ENCODE measurements around the gene KLK10.

KLK10 gene

GRCh38 chr19:51034704-51035103 lies 15.2 kb upstream of the KLK10 start, which contains the start of gene KLK12:
TSS of gene KLK12 (minus strand) at chr19:51035002. CDS start at chr19:51034621, 381 bp downstream.
- no peak for DNase-seq
- no peak for TF ChIP-seq POLR2A (IDR thresholded peaks at IDR 0.05; ENCODE audit: low read length)
- no peak for TF ChIP-seq GATA1 (IDR thresholded peaks at IDR 0.05; ENCODE audit: low read depth, low read length)

GRCh38 chr19:51031880-51032225 lies 12.3 kb upstream of the KLK10 start:
- TF ChIP-seq POLR2A (IDR thresholded peaks at IDR 0.05; ENCODE audit: low read length) (no peak), GATA1 (IDR thresholded peaks at IDR 0.05; ENCODE audit: low read depth, low read length) (no peak)
- DNase-seq, result no peak

- no peak for TF ChIP-seq POLR2A (IDR thresholded peaks at IDR 0.05; ENCODE audit: low read length)
- TF ChIP-seq GATA1 (IDR thresholded peaks at IDR 0.05; ENCODE audit: low read depth, low read length), result no peak
- DNase-seq, result no peak
These were observed 11.8 kb upstream of the KLK10 start for GRCh38 chr19:51031220-51031879.

GRCh38 chr19:51030631-51031030 lies 11.1 kb upstream of the KLK10 start:
- DNase-seq, result no peak

GRCh38 chr19:51029718-51030117 lies 10.2 kb upstream of the KLK10 start:
- TF ChIP-seq POLR2A (IDR thresholded peaks at IDR 0.05; ENCODE audit: low read length) (no peak), GATA1 (IDR thresholded peaks at IDR 0.05; ENCODE audit: low read depth, low read length) (no peak)
- no peak for DNase-seq

More at GRCh38 chr19:51030631-51031030, 11.1 kb upstream of the KLK10 start:
- no peak for TF ChIP-seq GATA1 (IDR thresholded peaks at IDR 0.05; ENCODE audit: low read depth, low read length)
- no peak for TF ChIP-seq POLR2A (IDR thresholded peaks at IDR 0.05; ENCODE audit: low read length)

GRCh38 chr19:51027873-51028272 lies 8.4 kb upstream of the KLK10 start:
- TF ChIP-seq GATA1 (IDR thresholded peaks at IDR 0.05; ENCODE audit: low read depth, low read length), result no peak
- no peak for TF ChIP-seq POLR2A (IDR thresholded peaks at IDR 0.05; ENCODE audit: low read length)
- DNase-seq, result no peak

GRCh38 chr19:51027126-51027806 lies 7.8 kb upstream of the KLK10 start:
- DNase-seq, result no peak
- no peak for TF ChIP-seq GATA1 (IDR thresholded peaks at IDR 0.05; ENCODE audit: low read depth, low read length)
- TF ChIP-seq POLR2A (IDR thresholded peaks at IDR 0.05; ENCODE audit: low read length), result no peak

GRCh38 chr19:51026554-51026831 lies 7.0 kb upstream of the KLK10 start, which contains the start of gene KLK11:
TSS of gene KLK11 (minus strand) at chr19:51026616. CDS start at chr19:51025631, 985 bp downstream.
- no peak for DNase-seq
- TF ChIP-seq POLR2A (IDR thresholded peaks at IDR 0.05; ENCODE audit: low read length), result no peak
- TF ChIP-seq GATA1 (IDR thresholded peaks at IDR 0.05; ENCODE audit: low read depth, low read length), result no peak

GRCh38 chr19:51025809-51026553 lies 6.5 kb upstream of the KLK10 start:
- no peak for TF ChIP-seq GATA1 (IDR thresholded peaks at IDR 0.05; ENCODE audit: low read depth, low read length)
- TF ChIP-seq POLR2A (IDR thresholded peaks at IDR 0.05; ENCODE audit: low read length), result no peak
- DNase-seq, result no peak

- TF ChIP-seq GATA1 (IDR thresholded peaks at IDR 0.05; ENCODE audit: low read depth, low read length) (no peak), POLR2A (IDR thresholded peaks at IDR 0.05; ENCODE audit: low read length) (no peak)
- no peak for DNase-seq
These were observed 5.9 kb upstream of the KLK10 start for GRCh38 chr19:51025401-51025800.

- no peak for DNase-seq
- TF ChIP-seq POLR2A (IDR thresholded peaks at IDR 0.05; ENCODE audit: low read length) (no peak), GATA1 (IDR thresholded peaks at IDR 0.05; ENCODE audit: low read depth, low read length) (no peak)
These were observed 5.4 kb upstream of the KLK10 start for GRCh38 chr19:51024924-51025323.

- TF ChIP-seq POLR2A (IDR thresholded peaks at IDR 0.05; ENCODE audit: low read length), result no peak
- no peak for TF ChIP-seq GATA1 (IDR thresholded peaks at IDR 0.05; ENCODE audit: low read depth, low read length)
- DNase-seq, result no peak
These were observed 4.4 kb upstream of the KLK10 start for GRCh38 chr19:51023946-51024345.

- no peak for TF ChIP-seq GATA1 (IDR thresholded peaks at IDR 0.05; ENCODE audit: low read depth, low read length)
- no peak for TF ChIP-seq POLR2A (IDR thresholded peaks at IDR 0.05; ENCODE audit: low read length)
- DNase-seq, result no peak
These were observed 3.0 kb upstream of the KLK10 start for GRCh38 chr19:51022526-51022925.

- peak in 1 of 2 experiments; percentile 46 for DNase-seq
- no peak for TF ChIP-seq GATA1 (IDR thresholded peaks at IDR 0.05; ENCODE audit: low read depth, low read length)
- TF ChIP-seq POLR2A (IDR thresholded peaks at IDR 0.05; ENCODE audit: low read length), result no peak
These were observed 1.6 kb upstream of the KLK10 start for GRCh38 chr19:51020988-51021651.
